Activated T-cell treated with anti-CD3 and anti-CD28 coated beads for 48 hours (primary cell): ENCODE measurements around the gene TTC7B.

Source experiments
- DNase-seq: peaks from one replicate; pipeline ENCODE4 v3.0.0-alpha.2; 2020; ENCODE audit warnings: low read depth

TTC7B gene

GRCh38 chr14:90489306-90489705, 326.9 kb downstream of the TTC7B start:
- no peak for DNase-seq

- DNase-seq = no peak
Measured at GRCh38 chr14:90488256-90488655, 328.0 kb downstream of the TTC7B start.

- no peak for DNase-seq
Measured at GRCh38 chr14:90487462-90487861, 328.8 kb downstream of the TTC7B start.

- no peak for DNase-seq
Measured at GRCh38 chr14:90487031-90487430, 329.2 kb downstream of the TTC7B start.

- DNase-seq = no peak
Measured at GRCh38 chr14:90484291-90484690, 331.9 kb downstream of the TTC7B start.

- DNase-seq = no peak
Measured at GRCh38 chr14:90483571-90483974, 332.7 kb downstream of the TTC7B start.

- no peak for DNase-seq
Measured at GRCh38 chr14:90483117-90483516, 333.1 kb downstream of the TTC7B start.

GRCh38 chr14:90475298-90475697, 340.9 kb downstream of the TTC7B start:
- DNase-seq = no peak
